ENCODE results near the gene FOXP1. TPM values are rescaled to one million over a fixed set of nuclear protein-coding genes. Genes with fewer than 3 reads are reported as not detected.

Gene FOXP1
- total and polyA plus RNA-seq, 2 experiments from 2014 or later = 76.8 to 99.8 TPM

DNA sequence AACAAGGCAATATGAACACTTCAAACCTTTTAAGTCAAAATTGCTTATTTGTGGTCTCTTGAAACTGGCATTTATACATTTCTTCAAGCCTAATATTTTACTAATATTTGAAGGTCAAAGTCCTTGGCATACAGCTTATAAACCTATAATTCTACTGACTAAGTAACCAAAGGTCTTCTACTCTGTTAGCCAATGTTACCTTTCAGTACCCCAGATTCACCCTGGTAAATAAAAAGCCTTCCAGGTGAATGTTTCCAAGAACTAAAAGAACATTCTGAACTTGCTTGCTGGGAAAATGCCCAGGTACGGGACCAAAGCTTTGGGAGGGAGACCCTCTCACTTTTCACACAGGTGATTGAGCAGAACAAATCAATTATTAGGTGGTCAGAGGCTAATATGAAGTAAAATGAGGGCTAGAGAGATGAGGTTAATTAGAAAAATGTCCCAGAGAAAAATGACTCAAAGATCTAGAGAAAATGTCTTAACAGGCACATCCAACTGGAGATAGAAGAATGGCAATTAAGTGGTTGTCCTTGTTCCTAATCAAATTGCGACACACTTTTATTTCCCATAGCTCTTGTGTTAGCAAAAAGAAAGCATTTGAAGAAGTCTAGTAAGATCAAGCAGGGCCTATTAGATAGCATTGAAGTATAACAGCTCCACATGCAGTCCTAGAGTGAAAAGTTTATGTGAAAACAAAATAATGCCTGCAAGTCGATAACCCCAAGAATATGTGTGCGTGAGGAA lies 232.0 kb downstream of the FOXP1 start:
- no peak overlapping the region for H3K4me3 ChIP-seq

DNA sequence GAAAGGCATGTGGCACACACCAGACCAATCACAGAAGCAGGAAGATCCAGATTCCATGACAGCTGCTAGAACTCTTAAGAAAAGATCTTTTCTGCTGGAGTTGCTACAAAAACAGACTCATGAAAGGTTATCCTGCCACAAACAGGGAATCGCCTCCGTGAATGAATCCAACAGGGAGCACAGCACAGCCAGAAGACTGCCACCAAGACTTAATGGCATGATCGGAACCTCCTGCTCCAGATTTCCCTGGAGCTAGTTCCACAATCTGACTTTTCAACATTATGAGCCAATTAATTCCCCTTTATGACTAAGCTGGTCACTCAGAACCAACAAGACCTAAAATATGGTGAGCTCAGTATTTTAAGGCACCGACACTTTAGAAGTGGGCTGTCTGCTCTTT lies 232.5 kb downstream of the FOXP1 start:
- no peak for DNase-seq (ENCODE audit: low spot score)
- WGBS (ENCODE audit: low lambda C conversion rate, missing lambda C conversion rate) = 92% methylated on average over 4 of the region's 4 CpGs
- no peak overlapping the region for H3K4me2 ChIP-seq
- H3K27me3 ChIP-seq = no peaks in the 10 kb centered on the region
- H3K4me3 ChIP-seq = no peak overlapping the region
- peaks cover 16% of the 10 kb centered on the region for H3K79me2 ChIP-seq
- H4K20me1 ChIP-seq (ENCODE audit: insufficient read depth, poor library complexity, severe bottlenecking) = no peaks in the 10 kb centered on the region
- no peaks in the 10 kb centered on the region for H3K9me3 ChIP-seq (ENCODE audit: low read depth)
- no peaks in the 10 kb centered on the region for H3K9me2 ChIP-seq (replicated peaks; ENCODE audit: insufficient read depth)
- no peaks in the 10 kb centered on the region for H3K36me3 ChIP-seq (replicated peaks; ENCODE audit: insufficient read depth, low read depth)
- no peak overlapping the region for H3K27ac ChIP-seq
- TF ChIP-seq, protein P1, sequence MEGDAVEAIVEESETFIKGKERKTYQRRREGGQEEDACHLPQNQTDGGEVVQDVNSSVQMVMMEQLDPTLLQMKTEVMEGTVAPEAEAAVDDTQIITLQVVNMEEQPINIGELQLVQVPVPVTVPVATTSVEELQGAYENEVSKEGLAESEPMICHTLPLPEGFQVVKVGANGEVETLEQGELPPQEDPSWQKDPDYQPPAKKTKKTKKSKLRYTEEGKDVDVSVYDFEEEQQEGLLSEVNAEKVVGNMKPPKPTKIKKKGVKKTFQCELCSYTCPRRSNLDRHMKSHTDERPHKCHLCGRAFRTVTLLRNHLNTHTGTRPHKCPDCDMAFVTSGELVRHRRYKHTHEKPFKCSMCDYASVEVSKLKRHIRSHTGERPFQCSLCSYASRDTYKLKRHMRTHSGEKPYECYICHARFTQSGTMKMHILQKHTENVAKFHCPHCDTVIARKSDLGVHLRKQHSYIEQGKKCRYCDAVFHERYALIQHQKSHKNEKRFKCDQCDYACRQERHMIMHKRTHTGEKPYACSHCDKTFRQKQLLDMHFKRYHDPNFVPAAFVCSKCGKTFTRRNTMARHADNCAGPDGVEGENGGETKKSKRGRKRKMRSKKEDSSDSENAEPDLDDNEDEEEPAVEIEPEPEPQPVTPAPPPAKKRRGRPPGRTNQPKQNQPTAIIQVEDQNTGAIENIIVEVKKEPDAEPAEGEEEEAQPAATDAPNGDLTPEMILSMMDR (IDR thresholded peaks at IDR 0.05; ENCODE audit: poor library complexity) = no peak
- TF ChIP-seq EZH2phosphoT487 (IDR thresholded peaks at IDR 0.05; ENCODE audit: low read depth, severe bottlenecking, unreplicated experiment) (no peak), EZH2 (IDR thresholded peaks at IDR 0.05; ENCODE audit: borderline replicate concordance) (no peak)
- H3K4me1 ChIP-seq (ENCODE audit: insufficient read depth) = peaks cover 7% of the 10 kb centered on the region
- no peak overlapping the region for H2AFZ ChIP-seq

More for the DNA sequence above, 232.0 kb downstream of the FOXP1 start:
- peaks cover 7% of the 10 kb centered on the region for H3K4me1 ChIP-seq (ENCODE audit: insufficient read depth)
- H4K20me1 ChIP-seq (ENCODE audit: insufficient read depth, poor library complexity, severe bottlenecking) = no peaks in the 10 kb centered on the region
- H3K4me2 ChIP-seq = peak overlapping the region; percentile 22
- H3K9me3 ChIP-seq (ENCODE audit: low read depth) = no peaks in the 10 kb centered on the region
- peak overlapping the region; percentile 9 for H3K27ac ChIP-seq
- TF ChIP-seq, protein P1 (IDR thresholded peaks at IDR 0.05; ENCODE audit: poor library complexity) = no peak
- TF ChIP-seq EZH2phosphoT487 (IDR thresholded peaks at IDR 0.05; ENCODE audit: low read depth, severe bottlenecking, unreplicated experiment) (no peak), EZH2 (IDR thresholded peaks at IDR 0.05; ENCODE audit: borderline replicate concordance) (no peak)
- DNase-seq (ENCODE audit: low spot score) = no peak
- no peaks in the 10 kb centered on the region for H3K36me3 ChIP-seq (replicated peaks; ENCODE audit: insufficient read depth, low read depth)
- H3K9me2 ChIP-seq (replicated peaks; ENCODE audit: insufficient read depth) = no peaks in the 10 kb centered on the region
- no peaks in the 10 kb centered on the region for H3K27me3 ChIP-seq
- WGBS (ENCODE audit: low lambda C conversion rate, missing lambda C conversion rate) = 92% methylated on average over 4 of the region's 4 CpGs
- no peak overlapping the region for H2AFZ ChIP-seq
- H3K79me2 ChIP-seq = peaks cover 16% of the 10 kb centered on the region

DNA sequence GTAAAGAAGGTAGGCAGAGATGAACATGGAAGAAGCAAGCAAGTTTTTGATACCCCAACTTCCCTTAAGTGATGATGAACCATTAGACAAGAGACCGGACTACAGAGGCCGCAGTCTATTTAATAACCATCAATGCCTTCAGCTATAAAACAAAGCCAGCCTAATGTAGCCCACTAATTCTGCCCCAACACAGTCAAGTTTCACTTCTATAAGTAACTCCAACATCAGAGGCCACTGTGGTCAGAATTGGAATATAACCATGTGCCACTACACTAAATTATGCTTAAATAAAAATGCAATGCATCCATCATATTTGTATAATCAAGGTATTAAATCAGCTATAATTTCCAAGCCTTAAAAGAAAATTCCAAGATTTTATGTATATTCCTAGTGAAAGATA lies 234.7 kb downstream of the FOXP1 start:
- Histone ChIP-seq H4K20me1 (ENCODE audit: insufficient read depth, poor library complexity, severe bottlenecking) (no peaks in the 10 kb centered on the region), H2AFZ (no peak overlapping the region)

More for the DNA sequence above, 234.7 kb downstream of the FOXP1 start:
- TF ChIP-seq, protein P1 (IDR thresholded peaks at IDR 0.05; ENCODE audit: poor library complexity) = no peak
- no peak for TF ChIP-seq EZH2phosphoT487 (IDR thresholded peaks at IDR 0.05; ENCODE audit: low read depth, severe bottlenecking, unreplicated experiment)
- TF ChIP-seq EZH2 (IDR thresholded peaks at IDR 0.05; ENCODE audit: borderline replicate concordance) = no peak
- 96% methylated on average over 2 of the region's 2 CpGs for WGBS (ENCODE audit: low lambda C conversion rate, missing lambda C conversion rate)
- H3K36me3 ChIP-seq (replicated peaks; ENCODE audit: insufficient read depth, low read depth) = no peaks in the 10 kb centered on the region
- peaks cover 7% of the 10 kb centered on the region for H3K4me1 ChIP-seq (ENCODE audit: insufficient read depth)
- H3K9me2 ChIP-seq (replicated peaks; ENCODE audit: insufficient read depth) = no peaks in the 10 kb centered on the region
- peaks cover 21% of the 10 kb centered on the region for H3K79me2 ChIP-seq
- no peaks in the 10 kb centered on the region for H3K27me3 ChIP-seq
- no peak overlapping the region for H3K4me3 ChIP-seq
- H3K4me2 ChIP-seq = no peak overlapping the region
- H3K27ac ChIP-seq = no peak overlapping the region
- DNase-seq (ENCODE audit: low spot score) = no peak
- H3K9me3 ChIP-seq (ENCODE audit: low read depth) = no peaks in the 10 kb centered on the region
